Measurements from ENCODE around the gene CDX2. TPM values are rescaled to one million over a fixed set of nuclear protein-coding genes. Genes with fewer than 3 reads are reported as not detected.

The CDX2 gene
- total RNA-seq, 2 donors from 2014 or later: not detected

DNA sequence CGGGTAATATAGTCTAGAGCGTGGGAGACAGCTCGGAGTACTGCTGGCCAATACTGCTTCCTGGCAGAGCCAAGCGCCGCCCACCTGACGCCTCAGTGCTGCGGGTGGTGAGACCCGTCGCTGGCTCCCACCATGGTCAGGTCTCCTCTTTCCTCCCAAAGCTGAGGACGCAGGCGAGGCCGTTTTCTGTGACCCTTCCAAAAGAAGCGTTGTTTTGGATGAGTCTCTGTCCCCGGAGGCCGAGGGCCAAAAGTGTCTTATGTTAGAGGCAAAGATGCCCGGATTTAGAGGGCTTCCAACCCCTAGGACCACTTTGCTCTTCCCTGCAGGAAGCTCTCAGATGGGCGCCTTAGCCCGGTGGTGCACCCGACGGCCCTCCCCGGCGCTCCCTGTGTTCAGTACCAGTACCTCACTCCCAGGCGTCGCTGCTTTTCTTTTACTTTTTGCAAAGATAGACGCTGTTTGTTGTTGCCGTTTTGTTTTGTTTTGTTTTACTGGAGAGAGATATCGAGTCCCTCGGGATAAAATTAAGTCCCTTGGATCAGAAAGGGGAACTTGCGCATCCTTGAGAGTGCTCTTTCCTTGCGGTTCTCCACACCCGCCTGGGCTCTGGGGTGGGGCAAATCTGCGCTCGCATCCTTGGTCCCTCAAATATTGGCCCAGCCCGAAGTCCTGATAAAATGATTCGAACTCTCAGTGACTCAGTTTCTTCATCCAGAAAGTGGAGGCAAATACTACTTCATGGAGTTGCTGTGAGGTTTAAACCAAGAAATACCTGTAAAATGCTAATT lies 42.3 kb downstream of the CDX2 start:
- Histone ChIP-seq H3K27me3 (replicated peaks; ENCODE audit: insufficient read depth) (peaks cover 1% of the 10 kb centered on the region), H3K36me3 (no peaks in the 10 kb centered on the region), H3K27ac (no peak overlapping the region), H3K4me1 (ENCODE audit: control insufficient read depth in 1 of 2, low read depth in 2 of 2) (peaks cover 0 to 14% of the 10 kb centered on the region in 2 donors), H3K9me3 (no peaks in the 10 kb centered on the region), H3K4me3 (no peak overlapping the region)
- ATAC-seq (ENCODE audit: insufficient number of reproducible peaks, low FRiP score, low read depth) (no peak), DNase-seq (ENCODE audit: low spot score) (no peak)
- TF ChIP-seq, protein P1, sequence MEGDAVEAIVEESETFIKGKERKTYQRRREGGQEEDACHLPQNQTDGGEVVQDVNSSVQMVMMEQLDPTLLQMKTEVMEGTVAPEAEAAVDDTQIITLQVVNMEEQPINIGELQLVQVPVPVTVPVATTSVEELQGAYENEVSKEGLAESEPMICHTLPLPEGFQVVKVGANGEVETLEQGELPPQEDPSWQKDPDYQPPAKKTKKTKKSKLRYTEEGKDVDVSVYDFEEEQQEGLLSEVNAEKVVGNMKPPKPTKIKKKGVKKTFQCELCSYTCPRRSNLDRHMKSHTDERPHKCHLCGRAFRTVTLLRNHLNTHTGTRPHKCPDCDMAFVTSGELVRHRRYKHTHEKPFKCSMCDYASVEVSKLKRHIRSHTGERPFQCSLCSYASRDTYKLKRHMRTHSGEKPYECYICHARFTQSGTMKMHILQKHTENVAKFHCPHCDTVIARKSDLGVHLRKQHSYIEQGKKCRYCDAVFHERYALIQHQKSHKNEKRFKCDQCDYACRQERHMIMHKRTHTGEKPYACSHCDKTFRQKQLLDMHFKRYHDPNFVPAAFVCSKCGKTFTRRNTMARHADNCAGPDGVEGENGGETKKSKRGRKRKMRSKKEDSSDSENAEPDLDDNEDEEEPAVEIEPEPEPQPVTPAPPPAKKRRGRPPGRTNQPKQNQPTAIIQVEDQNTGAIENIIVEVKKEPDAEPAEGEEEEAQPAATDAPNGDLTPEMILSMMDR (IDR thresholded peaks at IDR 0.05): no peak

DNA sequence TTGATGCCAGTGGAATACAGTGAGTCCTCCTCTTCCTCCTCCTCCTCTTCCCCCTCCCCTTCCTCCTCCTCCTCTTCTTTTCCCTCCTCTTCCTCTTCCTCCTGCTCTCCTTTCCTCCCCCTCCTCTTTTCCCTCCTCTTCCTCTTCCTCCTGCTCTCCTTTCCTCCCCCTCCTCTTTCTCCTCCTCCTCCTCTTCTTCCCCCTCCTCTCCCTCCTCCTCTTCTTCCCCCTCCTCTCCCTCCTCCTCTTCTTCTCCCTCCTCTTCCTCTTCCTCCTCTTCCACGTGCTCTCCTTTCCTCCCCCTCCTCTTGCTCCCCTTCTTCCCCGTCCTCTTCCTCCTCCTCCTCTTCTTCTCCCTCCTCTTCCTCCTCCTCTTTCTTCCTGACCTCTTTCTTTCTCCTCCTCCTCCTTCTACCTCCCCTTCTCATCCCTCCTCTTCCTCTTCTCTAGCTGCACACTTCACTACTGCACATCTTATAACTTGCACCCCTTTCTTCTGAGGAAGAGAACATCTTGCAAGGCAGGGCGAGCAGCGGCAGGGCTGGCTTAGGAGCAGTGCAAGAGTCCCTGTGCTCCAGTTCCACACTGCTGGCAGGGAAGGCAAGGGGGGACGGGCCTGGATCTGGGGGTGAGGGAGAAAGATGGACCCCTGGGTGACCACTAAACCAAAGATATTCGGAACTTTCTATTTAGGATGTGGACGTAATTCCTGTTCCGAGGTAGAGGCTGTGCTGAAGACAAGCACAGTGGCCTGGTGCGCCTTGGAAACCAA lies 43.7 kb downstream of the CDX2 start:
- ATAC-seq (ENCODE audit: insufficient number of reproducible peaks, low FRiP score, low read depth): no peak
- TF ChIP-seq, protein P1 (IDR thresholded peaks at IDR 0.05): no peak
- no peaks in the 10 kb centered on the region for H3K36me3 ChIP-seq
- no peak overlapping the region for H3K4me3 ChIP-seq
- no peak for DNase-seq (ENCODE audit: low spot score)
- H3K27ac ChIP-seq: no peak overlapping the region
- peaks cover 6 to 28% of the 10 kb centered on the region in 2 donors for H3K4me1 ChIP-seq (ENCODE audit: control insufficient read depth in 1 of 2, low read depth in 2 of 2)
- H3K27me3 ChIP-seq (replicated peaks; ENCODE audit: insufficient read depth): peaks cover 7% of the 10 kb centered on the region
- H3K9me3 ChIP-seq: no peaks in the 10 kb centered on the region

DNA sequence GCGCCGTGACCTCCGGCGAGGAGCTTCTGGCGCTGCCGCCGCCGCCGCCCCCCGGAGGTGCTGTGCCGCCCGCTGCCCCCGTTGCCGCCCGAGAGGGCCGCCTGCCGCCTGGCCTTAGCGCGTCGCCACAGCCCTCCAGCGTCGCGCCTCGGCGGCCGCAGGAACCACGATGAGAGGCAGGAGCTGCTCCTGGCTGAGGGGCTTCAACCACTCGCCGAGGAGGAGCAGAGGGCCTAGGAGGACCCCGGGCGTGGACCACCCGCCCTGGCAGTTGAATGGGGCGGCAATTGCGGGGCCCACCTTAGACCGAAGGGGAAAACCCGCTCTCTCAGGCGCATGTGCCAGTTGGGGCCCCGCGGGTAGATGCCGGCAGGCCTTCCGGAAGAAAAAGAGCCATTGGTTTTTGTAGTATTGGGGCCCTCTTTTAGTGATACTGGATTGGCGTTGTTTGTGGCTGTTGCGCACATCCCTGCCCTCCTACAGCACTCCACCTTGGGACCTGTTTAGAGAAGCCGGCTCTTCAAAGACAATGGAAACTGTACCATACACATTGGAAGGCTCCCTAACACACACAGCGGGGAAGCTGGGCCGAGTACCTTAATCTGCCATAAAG lies 44.5 kb downstream of the CDX2 start:
- Histone ChIP-seq H3K4me1 (ENCODE audit: control insufficient read depth in 1 of 2, low read depth in 2 of 2) (peaks cover 14 to 36% of the 10 kb centered on the region in 2 donors), H3K9me3 (no peaks in the 10 kb centered on the region), H3K36me3 (no peaks in the 10 kb centered on the region), H3K4me3 (no peak overlapping the region), H3K27me3 (replicated peaks; ENCODE audit: insufficient read depth) (peaks cover 7% of the 10 kb centered on the region), H3K27ac (no peak overlapping the region)
- TF ChIP-seq, protein P1 (IDR thresholded peaks at IDR 0.05): no peak
- DNase-seq (ENCODE audit: low spot score) (no peak), ATAC-seq (ENCODE audit: insufficient number of reproducible peaks, low FRiP score, low read depth) (no peak)

DNA sequence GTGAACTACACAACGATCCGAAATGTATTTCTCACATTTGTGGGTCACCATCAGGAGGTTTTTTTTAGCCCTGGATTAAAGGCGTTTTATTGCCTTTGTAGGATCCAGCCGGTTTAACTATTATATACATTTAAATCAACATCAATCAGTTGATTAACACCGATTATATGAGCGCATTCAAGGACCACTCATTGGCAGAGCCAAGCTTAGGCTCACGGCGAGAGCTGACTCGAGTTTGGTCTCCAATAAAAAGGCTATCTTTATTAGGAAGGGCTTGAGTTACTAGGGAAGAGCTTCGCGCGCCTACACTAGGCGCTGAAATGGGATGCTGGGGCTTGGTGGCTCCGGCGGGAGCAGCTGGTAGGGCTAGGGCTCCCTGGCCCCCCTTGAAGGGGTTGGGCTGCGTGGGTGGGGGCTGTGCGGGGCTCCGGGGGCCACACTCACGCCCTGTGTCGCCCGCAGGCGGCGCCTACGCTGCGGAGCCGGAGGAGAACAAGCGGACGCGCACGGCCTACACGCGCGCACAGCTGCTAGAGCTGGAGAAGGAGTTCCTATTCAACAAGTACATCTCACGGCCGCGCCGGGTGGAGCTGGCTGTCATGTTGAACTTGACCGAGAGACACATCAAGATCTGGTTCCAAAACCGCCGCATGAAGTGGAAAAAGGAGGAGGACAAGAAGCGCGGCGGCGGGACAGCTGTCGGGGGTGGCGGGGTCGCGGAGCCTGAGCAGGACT lies 45.2 kb downstream of the CDX2 start:
- Histone ChIP-seq H3K36me3 (no peaks in the 10 kb centered on the region), H3K27me3 (replicated peaks; ENCODE audit: insufficient read depth) (peaks cover 7% of the 10 kb centered on the region), H3K4me1 (ENCODE audit: control insufficient read depth in 1 of 2, low read depth in 2 of 2) (peaks cover 16 to 40% of the 10 kb centered on the region in 2 donors), H3K27ac (no peak overlapping the region), H3K4me3 (no peak overlapping the region), H3K9me3 (no peaks in the 10 kb centered on the region)
- DNase-seq (ENCODE audit: low spot score): no peak
- ATAC-seq (ENCODE audit: insufficient number of reproducible peaks, low FRiP score, low read depth): no peak
- TF ChIP-seq, protein P1 (IDR thresholded peaks at IDR 0.05): no peak
